Measurements from ENCODE around the gene NKAIN2.

DNA sequence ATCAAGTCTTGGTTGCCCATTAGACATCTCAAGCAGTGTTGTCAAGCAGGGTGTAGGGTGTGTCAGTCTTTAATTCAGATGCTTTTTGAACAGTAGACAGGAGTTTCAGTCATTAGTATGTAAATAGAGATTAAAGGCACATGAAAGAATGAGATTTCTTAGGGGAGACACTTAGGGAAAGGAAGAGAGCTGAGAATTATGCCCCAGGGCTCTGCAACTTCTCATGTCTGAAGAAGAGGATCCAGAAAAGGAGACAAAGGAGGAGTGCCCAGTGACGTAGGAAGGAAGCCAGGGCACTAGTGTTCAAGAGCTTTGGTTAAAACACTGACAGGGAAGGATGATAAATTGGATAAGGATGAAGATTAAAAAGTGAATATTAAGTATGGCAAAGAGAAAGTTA is 569.7 kb downstream of the NKAIN2 start:
- TF ChIP-seq, protein P1, sequence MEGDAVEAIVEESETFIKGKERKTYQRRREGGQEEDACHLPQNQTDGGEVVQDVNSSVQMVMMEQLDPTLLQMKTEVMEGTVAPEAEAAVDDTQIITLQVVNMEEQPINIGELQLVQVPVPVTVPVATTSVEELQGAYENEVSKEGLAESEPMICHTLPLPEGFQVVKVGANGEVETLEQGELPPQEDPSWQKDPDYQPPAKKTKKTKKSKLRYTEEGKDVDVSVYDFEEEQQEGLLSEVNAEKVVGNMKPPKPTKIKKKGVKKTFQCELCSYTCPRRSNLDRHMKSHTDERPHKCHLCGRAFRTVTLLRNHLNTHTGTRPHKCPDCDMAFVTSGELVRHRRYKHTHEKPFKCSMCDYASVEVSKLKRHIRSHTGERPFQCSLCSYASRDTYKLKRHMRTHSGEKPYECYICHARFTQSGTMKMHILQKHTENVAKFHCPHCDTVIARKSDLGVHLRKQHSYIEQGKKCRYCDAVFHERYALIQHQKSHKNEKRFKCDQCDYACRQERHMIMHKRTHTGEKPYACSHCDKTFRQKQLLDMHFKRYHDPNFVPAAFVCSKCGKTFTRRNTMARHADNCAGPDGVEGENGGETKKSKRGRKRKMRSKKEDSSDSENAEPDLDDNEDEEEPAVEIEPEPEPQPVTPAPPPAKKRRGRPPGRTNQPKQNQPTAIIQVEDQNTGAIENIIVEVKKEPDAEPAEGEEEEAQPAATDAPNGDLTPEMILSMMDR (IDR thresholded peaks at IDR 0.05): no peak
- TF ChIP-seq POLR2A (IDR thresholded peaks at IDR 0.05): no peak
